Measurements from ENCODE around the gene ZNF587.
"Not testable (repeated sequence)": the region's sequence is repeated elsewhere in the genome, so short reads cannot be mapped to it uniquely, and the experiment has no call there.

Gene ZNF587

DNA sequence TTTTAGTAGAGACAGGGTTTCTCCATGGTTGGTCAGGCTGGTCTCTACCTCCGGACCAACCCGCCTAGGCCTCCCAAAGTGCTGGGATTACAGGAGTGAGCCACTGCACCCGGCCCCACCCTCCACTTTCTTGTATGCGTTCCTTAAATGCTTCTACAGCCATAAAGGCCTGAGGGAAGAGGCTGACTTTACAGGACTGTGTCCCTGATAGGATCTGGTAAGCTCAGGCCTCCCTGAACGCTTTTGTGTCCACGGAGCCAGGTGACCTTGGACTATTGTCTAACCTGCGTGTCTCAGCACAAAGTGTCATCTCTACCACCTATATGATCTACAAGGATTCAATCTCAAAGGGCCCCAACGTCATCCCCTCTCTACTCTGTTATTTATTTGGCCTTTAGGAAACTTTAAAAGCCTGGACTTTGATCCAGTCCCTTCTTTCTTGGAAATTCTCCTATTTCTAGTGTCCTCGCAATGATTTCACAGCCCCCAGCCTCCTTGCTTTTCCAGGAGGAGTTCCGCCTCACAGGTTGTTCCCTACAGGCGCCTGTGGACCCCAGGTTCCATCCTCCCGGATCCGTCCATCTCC is 35.6 kb upstream of the ZNF587 start:
- Histone ChIP-seq H3K27ac (ENCODE audit: low read depth in 2 of 2, low read length in 2 of 2) (peak overlapping the region; percentile 88 to 89), H3K36me3 (ENCODE audit: control insufficient read depth in 2 of 2, insufficient read depth in 2 of 2, low read length in 2 of 2) (peaks cover 14 to 18% of the 10 kb centered on the region in 2 donors), H3K4me3 (ENCODE audit: low read length in 2 of 2) (peak overlapping the region; percentile 97 to 100), H3K9me3 (ENCODE audit: control insufficient read depth in 2 of 2, low read length in 2 of 2) (no peaks in the 10 kb centered on the region), H3K27me3 (ENCODE audit: control insufficient read depth in 2 of 2, insufficient read depth in 2 of 2, low read length in 2 of 2) (no peaks in the 10 kb centered on the region), H3K9ac (ENCODE audit: low read depth in 1 of 2, low read length in 2 of 2) (peak overlapping the region; percentile 89 to 94), H3K4me1 (ENCODE audit: control insufficient read depth in 2 of 2, insufficient read depth in 2 of 2, low read length in 2 of 2) (peaks cover 10 to 18% of the 10 kb centered on the region in 2 donors)

DNA sequence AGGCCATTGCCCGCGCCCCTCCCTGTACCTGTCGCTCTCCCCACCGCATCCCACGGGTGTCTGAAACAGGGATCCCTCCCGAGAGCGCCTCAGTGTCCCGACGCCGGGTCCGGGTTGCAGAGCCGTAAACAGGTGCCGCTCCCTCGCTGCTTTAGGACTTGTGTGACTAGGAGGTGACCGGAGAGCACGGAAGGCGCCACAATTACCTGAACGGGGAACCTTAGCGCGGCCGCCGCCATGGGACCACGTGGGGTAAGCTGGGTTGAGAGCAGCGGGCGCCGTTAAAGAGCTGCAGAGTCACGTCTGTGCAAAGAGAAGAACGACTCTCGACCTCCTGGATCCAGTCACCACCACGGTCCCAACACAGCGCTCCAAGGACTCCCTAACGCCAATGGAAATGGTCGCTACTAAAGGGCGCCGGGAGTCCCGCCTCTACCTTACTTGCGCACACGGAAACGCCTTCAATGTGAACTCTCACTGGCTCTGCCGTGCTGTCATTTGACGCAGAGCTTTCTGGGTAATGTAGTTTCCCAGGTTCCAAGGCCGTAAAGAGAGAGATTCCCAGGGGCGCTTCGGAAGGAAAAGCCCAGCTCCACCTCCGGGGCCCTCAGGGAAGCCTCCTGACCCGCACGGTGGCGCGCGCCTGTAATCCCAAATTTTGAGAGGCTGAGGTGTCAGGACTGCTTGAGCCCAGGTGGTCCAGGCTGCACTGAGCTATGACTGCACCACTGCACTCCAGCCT is 35.0 kb upstream of the ZNF587 start, which contains the start of gene ZNF552:
ZNF552 (minus strand) TSS at position 409 of the 742 bp plus-strand sequence; CDS start at position 239, 170 bp downstream.
- H3K4me3 ChIP-seq (ENCODE audit: low read length in 2 of 2): peak within 1 kb of the TSS; percentile 97 to 100
- peaks cover 10 to 18% of the 10 kb centered on the region in 2 donors for H3K4me1 ChIP-seq (ENCODE audit: control insufficient read depth in 2 of 2, insufficient read depth in 2 of 2, low read length in 2 of 2)

DNA sequence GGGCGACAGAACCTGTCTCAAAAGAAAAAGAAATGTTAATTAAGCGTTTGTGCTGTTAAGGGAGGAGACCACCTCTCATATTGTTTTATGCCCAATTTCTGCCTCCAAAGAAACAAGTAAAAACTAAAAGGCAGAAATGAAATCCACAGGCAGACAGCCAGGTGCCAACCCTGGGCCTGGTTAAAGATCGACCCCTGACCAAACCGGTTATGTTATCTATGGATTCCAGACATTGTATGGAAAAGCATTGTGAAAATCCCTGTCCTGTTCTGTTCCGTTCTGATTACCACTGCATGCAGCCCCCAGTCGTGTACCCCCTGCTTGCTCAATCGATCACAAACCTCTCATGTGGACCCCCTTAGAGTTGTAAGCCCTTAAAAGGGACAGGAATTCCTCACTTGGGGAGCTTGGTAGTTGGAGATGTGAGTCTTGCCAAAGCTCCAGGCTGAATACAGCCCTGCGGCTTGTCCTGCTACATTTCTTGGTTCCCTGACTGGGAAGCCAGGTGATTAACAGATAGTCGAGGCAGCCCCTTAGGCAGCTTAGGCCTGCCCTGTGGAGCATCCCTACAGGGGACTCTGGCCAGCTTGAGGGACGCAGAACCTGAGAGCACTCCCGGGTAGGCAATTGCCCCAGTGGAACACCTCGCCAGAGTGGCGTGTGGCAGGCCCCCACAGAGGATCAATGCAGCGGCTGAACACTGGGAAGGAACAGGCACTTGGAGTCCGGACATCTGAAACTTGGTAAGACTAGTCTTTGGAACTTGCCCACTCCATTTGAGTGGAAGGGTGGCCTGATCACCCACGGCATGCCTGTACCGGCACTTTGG is 34.2 kb upstream of the ZNF587 start:
- peaks cover 2 to 6% of the 10 kb centered on the region in 2 donors for H3K36me3 ChIP-seq (ENCODE audit: control insufficient read depth in 2 of 2, insufficient read depth in 2 of 2, low read length in 2 of 2)
- H3K27ac ChIP-seq (ENCODE audit: low read depth in 2 of 2, low read length in 2 of 2): peak overlapping the region in 1 of 2 donors; percentile 52
- H3K9ac ChIP-seq (ENCODE audit: low read depth in 1 of 2, low read length in 2 of 2): peak overlapping the region; percentile 89 to 94
- H3K9me3 ChIP-seq (ENCODE audit: control insufficient read depth in 2 of 2, low read length in 2 of 2): no peaks in the 10 kb centered on the region
- peaks cover 13 to 23% of the 10 kb centered on the region in 2 donors for H3K4me1 ChIP-seq (ENCODE audit: control insufficient read depth in 2 of 2, insufficient read depth in 2 of 2, low read length in 2 of 2)
- no peaks in the 10 kb centered on the region for H3K27me3 ChIP-seq (ENCODE audit: control insufficient read depth in 2 of 2, insufficient read depth in 2 of 2, low read length in 2 of 2)
- peak overlapping the region; percentile 97 to 100 for H3K4me3 ChIP-seq (ENCODE audit: low read length in 2 of 2)

More for the DNA sequence above, 35.0 kb upstream of the ZNF587 start, which contains the start of gene ZNF552:
- Histone ChIP-seq H3K36me3 (ENCODE audit: control insufficient read depth in 2 of 2, insufficient read depth in 2 of 2, low read length in 2 of 2) (peaks cover 8 to 12% of the 10 kb centered on the region in 2 donors), H3K27me3 (ENCODE audit: control insufficient read depth in 2 of 2, insufficient read depth in 2 of 2, low read length in 2 of 2) (no peaks in the 10 kb centered on the region), H3K27ac (ENCODE audit: low read depth in 2 of 2, low read length in 2 of 2) (peak within 1 kb of the TSS; percentile 88 to 89), H3K9me3 (ENCODE audit: control insufficient read depth in 2 of 2, low read length in 2 of 2) (no peaks in the 10 kb centered on the region), H3K9ac (ENCODE audit: low read depth in 1 of 2, low read length in 2 of 2) (peak within 1 kb of the TSS; percentile 89 to 94)

DNA sequence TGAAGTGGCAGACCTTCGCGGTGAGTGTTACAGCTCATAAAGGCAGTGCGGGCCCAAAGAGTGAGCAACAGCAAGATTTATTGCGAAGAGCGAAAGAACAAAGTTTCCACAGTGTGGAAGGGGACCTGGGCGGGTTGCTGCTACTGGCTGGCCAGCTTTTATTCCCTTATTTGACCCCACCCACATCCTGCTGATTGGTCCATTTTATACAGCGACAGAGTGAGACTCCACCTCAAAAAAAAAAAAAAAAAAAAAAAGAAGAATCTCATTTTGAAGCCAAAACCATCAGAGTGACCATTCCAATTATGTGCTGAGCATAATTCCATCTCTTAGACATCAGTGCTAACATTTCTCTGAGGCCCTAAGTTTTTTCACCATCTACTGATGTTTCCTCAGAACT is 33.0 kb upstream of the ZNF587 start:
- H3K4me1 ChIP-seq (ENCODE audit: control insufficient read depth in 2 of 2, insufficient read depth in 2 of 2, low read length in 2 of 2): peaks cover 18 to 23% of the 10 kb centered on the region in 2 donors
- no peaks in the 10 kb centered on the region for H3K9me3 ChIP-seq (ENCODE audit: control insufficient read depth in 2 of 2, low read length in 2 of 2)
- no peak overlapping the region for H3K27ac ChIP-seq (ENCODE audit: low read depth in 2 of 2, low read length in 2 of 2)
- H3K4me3 ChIP-seq (ENCODE audit: low read length in 2 of 2): no peak overlapping the region
- no peaks in the 10 kb centered on the region for H3K27me3 ChIP-seq (ENCODE audit: control insufficient read depth in 2 of 2, insufficient read depth in 2 of 2, low read length in 2 of 2)
- peaks cover 2 to 5% of the 10 kb centered on the region in 2 donors for H3K36me3 ChIP-seq (ENCODE audit: control insufficient read depth in 2 of 2, insufficient read depth in 2 of 2, low read length in 2 of 2)
- no peak overlapping the region for H3K9ac ChIP-seq (ENCODE audit: low read depth in 1 of 2, low read length in 2 of 2)

DNA sequence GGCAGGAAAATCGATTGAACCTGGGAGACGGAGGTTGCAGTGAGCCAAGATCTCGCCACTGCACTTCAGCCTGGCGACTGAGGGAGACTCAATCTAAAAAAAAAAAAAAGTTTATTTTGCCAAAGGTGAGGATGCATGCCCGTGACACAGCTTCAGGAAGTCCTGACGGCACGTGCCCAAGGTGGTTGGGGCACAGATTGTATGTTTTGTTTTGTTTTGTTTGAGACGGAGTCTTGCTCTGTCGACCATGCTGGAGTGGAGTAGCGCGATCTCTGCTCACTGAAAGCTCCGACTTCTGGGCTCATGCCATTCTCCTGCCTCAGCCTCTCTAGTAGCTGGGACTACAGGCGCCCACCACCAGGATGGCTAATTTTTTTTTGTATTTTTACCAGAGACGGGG is 31.7 kb upstream of the ZNF587 start:
- H3K4me1 ChIP-seq (ENCODE audit: control insufficient read depth in 2 of 2, insufficient read depth in 2 of 2, low read length in 2 of 2): peaks cover 18 to 19% of the 10 kb centered on the region in 2 donors
- H3K27ac ChIP-seq (ENCODE audit: low read depth in 2 of 2, low read length in 2 of 2): no peak overlapping the region
- H3K9ac ChIP-seq (ENCODE audit: low read depth in 1 of 2, low read length in 2 of 2): no peak overlapping the region

DNA sequence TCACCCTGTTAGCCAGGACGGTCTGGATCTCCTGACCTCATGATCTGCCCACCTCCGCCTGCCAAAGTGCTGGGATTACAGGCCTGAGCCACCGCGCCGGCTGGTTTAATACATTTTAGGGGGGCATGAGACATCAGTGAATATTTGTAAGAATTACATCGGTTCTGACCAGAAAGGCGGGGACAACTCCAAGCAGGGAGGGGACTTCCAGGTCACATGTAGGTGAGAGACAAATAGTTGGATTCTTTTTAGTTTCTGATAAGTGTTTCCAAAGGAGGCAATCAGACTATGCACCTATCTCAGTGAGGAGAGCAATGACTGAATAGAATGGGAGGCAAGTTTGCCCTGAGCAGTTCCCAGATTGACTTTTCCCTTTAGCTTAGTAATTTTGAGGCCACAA is 31.3 kb upstream of the ZNF587 start:
- peaks cover 19 to 22% of the 10 kb centered on the region in 2 donors for H3K4me1 ChIP-seq (ENCODE audit: control insufficient read depth in 2 of 2, insufficient read depth in 2 of 2, low read length in 2 of 2)
- no peak overlapping the region for H3K9ac ChIP-seq (ENCODE audit: low read depth in 1 of 2, low read length in 2 of 2)
- no peak overlapping the region for H3K4me3 ChIP-seq (ENCODE audit: low read length in 2 of 2)
- no peak overlapping the region for H3K27ac ChIP-seq (ENCODE audit: low read depth in 2 of 2, low read length in 2 of 2)
- no peaks in the 10 kb centered on the region for H3K27me3 ChIP-seq (ENCODE audit: control insufficient read depth in 2 of 2, insufficient read depth in 2 of 2, low read length in 2 of 2)
- H3K36me3 ChIP-seq (ENCODE audit: control insufficient read depth in 2 of 2, insufficient read depth in 2 of 2, low read length in 2 of 2): no peaks in the 10 kb centered on the region
- no peaks in the 10 kb centered on the region for H3K9me3 ChIP-seq (ENCODE audit: control insufficient read depth in 2 of 2, low read length in 2 of 2)

More for the DNA sequence above, 31.7 kb upstream of the ZNF587 start:
- no peaks in the 10 kb centered on the region for H3K36me3 ChIP-seq (ENCODE audit: control insufficient read depth in 2 of 2, insufficient read depth in 2 of 2, low read length in 2 of 2)
- no peaks in the 10 kb centered on the region for H3K9me3 ChIP-seq (ENCODE audit: control insufficient read depth in 2 of 2, low read length in 2 of 2)
- no peak overlapping the region for H3K4me3 ChIP-seq (ENCODE audit: low read length in 2 of 2)
- no peaks in the 10 kb centered on the region for H3K27me3 ChIP-seq (ENCODE audit: control insufficient read depth in 2 of 2, insufficient read depth in 2 of 2, low read length in 2 of 2)

DNA sequence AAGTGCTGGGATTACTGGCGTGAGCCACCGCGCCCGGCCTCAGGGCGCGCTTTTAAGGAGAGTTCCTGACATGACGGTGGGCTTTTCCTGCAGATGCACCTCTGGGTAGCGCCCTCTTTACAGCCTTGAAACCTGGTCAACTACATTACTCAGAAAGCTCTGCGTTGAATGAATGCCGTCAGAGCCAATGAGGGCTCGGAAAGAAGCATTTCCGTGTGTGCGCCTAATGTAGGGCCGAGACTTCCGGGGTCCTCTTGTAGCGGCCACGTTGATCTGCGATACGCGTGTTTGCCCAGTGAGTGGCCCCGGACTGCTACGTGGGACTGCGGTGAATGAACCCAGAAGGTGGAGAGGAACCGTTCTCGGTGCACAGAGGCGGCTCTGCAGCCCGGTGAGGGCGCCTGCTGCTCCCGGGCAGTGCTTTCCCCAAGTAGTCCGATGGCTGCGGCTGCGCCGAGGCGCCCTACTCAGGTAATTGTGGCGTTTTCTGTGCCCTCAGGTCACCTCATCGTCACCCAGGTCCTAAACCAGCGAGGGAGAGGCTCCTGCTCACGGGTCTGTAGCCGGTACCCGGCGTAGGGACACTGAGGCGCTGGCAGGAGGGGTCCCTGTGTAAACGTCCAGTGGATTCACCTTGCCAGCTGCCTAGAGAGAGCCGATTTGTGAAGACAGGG is 30.0 kb upstream of the ZNF587 start:
- Histone ChIP-seq H3K4me3 (ENCODE audit: low read length in 2 of 2) (peak overlapping the region; percentile 92 to 97), H3K4me1 (ENCODE audit: control insufficient read depth in 2 of 2, insufficient read depth in 2 of 2, low read length in 2 of 2) (peaks cover 21 to 25% of the 10 kb centered on the region in 2 donors), H3K27me3 (ENCODE audit: control insufficient read depth in 2 of 2, insufficient read depth in 2 of 2, low read length in 2 of 2) (no peaks in the 10 kb centered on the region), H3K27ac (ENCODE audit: low read depth in 2 of 2, low read length in 2 of 2) (peak overlapping the region; percentile 56 to 84), H3K9me3 (ENCODE audit: control insufficient read depth in 2 of 2, low read length in 2 of 2) (no peaks in the 10 kb centered on the region), H3K9ac (ENCODE audit: low read depth in 1 of 2, low read length in 2 of 2) (peak overlapping the region; percentile 85 to 93), H3K36me3 (ENCODE audit: control insufficient read depth in 2 of 2, insufficient read depth in 2 of 2, low read length in 2 of 2) (no peaks in the 10 kb centered on the region)

DNA sequence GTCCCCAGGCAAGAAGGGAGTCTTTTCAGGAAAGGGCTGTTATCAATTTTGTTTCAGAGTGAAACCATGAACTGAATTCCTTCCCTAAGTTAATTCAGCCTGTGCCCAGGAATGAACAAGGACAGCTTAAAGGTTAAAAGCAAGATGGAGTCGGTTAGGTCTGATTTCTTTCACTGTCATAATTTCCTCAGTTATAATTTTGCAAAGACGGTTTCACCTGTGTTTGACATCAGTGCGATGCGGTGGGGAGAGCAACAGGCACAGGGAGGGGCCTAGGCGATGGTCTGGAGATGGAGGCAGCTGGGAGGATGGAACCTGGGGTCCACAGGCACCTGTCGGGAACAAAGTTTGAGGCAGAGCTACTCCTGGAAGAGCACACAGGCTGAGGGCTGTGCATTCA is 29.1 kb upstream of the ZNF587 start:
- Histone ChIP-seq H3K9me3 (ENCODE audit: control insufficient read depth in 2 of 2, low read length in 2 of 2) (no peaks in the 10 kb centered on the region), H3K27me3 (ENCODE audit: control insufficient read depth in 2 of 2, insufficient read depth in 2 of 2, low read length in 2 of 2) (no peaks in the 10 kb centered on the region), H3K9ac (ENCODE audit: low read depth in 1 of 2, low read length in 2 of 2) (peak overlapping the region; percentile 85 to 93), H3K4me1 (ENCODE audit: control insufficient read depth in 2 of 2, insufficient read depth in 2 of 2, low read length in 2 of 2) (peaks cover 19 to 24% of the 10 kb centered on the region in 2 donors), H3K27ac (ENCODE audit: low read depth in 2 of 2, low read length in 2 of 2) (peak overlapping the region in 1 of 2 donors; percentile 23), H3K36me3 (ENCODE audit: control insufficient read depth in 2 of 2, insufficient read depth in 2 of 2, low read length in 2 of 2) (no peaks in the 10 kb centered on the region), H3K4me3 (ENCODE audit: low read length in 2 of 2) (peak overlapping the region; percentile 92 to 97)

DNA sequence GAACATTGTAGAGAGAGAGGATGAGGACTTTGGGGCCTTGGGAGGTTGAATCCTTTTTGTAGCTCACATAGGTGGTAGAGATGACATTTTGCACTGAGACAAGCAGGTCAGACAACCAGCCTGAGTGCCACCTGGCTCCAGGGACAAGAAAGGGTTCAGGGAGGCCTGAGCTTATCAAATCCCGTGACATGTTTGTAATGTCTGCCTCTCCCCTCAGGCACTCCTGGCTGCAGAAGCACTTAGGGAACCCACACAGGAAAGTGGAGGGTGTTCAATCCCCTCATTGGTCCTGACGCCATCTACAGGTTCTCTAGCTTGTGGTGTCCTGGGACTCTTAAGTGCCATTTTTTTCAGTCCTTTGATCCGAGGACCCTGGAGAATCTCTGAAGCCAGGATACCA is 28.6 kb upstream of the ZNF587 start:
- not testable (repeated sequence) for H3K36me3 ChIP-seq (ENCODE audit: control insufficient read depth in 2 of 2, insufficient read depth in 2 of 2, low read length in 2 of 2); H3K9ac ChIP-seq (ENCODE audit: low read depth in 1 of 2, low read length in 2 of 2); H3K27ac ChIP-seq (ENCODE audit: low read depth in 2 of 2, low read length in 2 of 2); H3K27me3 ChIP-seq (ENCODE audit: control insufficient read depth in 2 of 2, insufficient read depth in 2 of 2, low read length in 2 of 2); H3K9me3 ChIP-seq (ENCODE audit: control insufficient read depth in 2 of 2, low read length in 2 of 2)
- H3K4me1 ChIP-seq (ENCODE audit: control insufficient read depth in 2 of 2, insufficient read depth in 2 of 2, low read length in 2 of 2): peaks cover 19 to 24% of the 10 kb centered on the region in 2 donors
- H3K4me3 ChIP-seq (ENCODE audit: low read length in 2 of 2): peak overlapping the region; percentile 92 to 97

All from mucosa of rectum (tissue), 2 donors.